AG04449 (cell line): Measurements from ENCODE around the gene ARL2.
A peak's percentile ranks its signal among the peaks of the same experiment; 100 is the strongest.
"Not testable (repeated sequence)": the region's sequence is repeated elsewhere in the genome, so short reads cannot be mapped to it uniquely, and the experiment has no call there.

Experiments used
- CTCF ChIA-PET: fragments of 350-600 bp; formaldehyde crosslinking; extraction: SDS; loops from one replicate; lab custom pipeline; 2021; ENCODE audit warnings: antibody characterized with exemption; lab: Yijun Ruan, JAX
- POLR2A ChIA-PET: fragments of 400-600, 350-600 bp; formaldehyde crosslinking; extraction: SDS; loops from one replicate; lab custom pipeline; 2020; ENCODE audit warnings: antibody characterized with exemption, inconsistent platforms; lab: Yijun Ruan, JAX
- DNase-seq: peaks from one replicate; pipeline ENCODE4 v3.0.0-alpha.2; 2010; ENCODE audit warnings: low read depth, low spot score
- H3K4me3 ChIP-seq: 2 replicates; pipeline ENCODE4 v1.5.1; 2011; ENCODE audit warnings: low read depth, mild to moderate bottlenecking, control low read depth, low read length
- CTCF ChIP-seq: IDR thresholded peaks from one replicate; pipeline ENCODE4 v1.5.1; 2011; ENCODE audit warnings: mild to moderate bottlenecking, moderate library complexity, low read length, control low read depth, inconsistent platforms; ENCODE audit not compliant: insufficient read depth; ENCODE audit errors: missing control alignments

ARL2 gene

GRCh38 chr11:65003282-65003681 lies 10.7 kb upstream of the ARL2 start:
- POLR2A ChIA-PET, result no interaction called here

GRCh38 chr11:65003968-65004367 lies 10.0 kb upstream of the ARL2 start:
- POLR2A ChIA-PET, H3K4me3 ChIP-seq, DNase-seq: not testable (repeated sequence)
- CTCF ChIA-PET, result interaction anchor here (0.9 to 14.5 kb wide), 4 partner anchors 4 to 155 kb away, joined by 3 to 179 read pairs (median 91); partner anchors contain the start of genes ARL2 and BATF2

More at GRCh38 chr11:65003282-65003681, 10.7 kb upstream of the ARL2 start:
- no peak for TF ChIP-seq CTCF
- CTCF ChIA-PET, result interaction anchor here (0.9 to 14.5 kb wide), 3 partner anchors 7 to 155 kb away, joined by 3 to 179 read pairs (median 3); partner anchors contain the start of gene ARL2
- DNase-seq, result no peak
- no peak overlapping the region for H3K4me3 ChIP-seq

GRCh38 chr11:65008016-65008415 lies 5.9 kb upstream of the ARL2 start:
- H3K4me3 ChIP-seq, result no peak overlapping the region
- DNase-seq, result no peak
- no peak for TF ChIP-seq CTCF
- CTCF ChIA-PET, result interaction anchor here (0.6 to 12.4 kb wide), 6 partner anchors 8 to 160 kb away, joined by 3 to 179 read pairs (median 4); partner anchors contain the start of genes BATF2 and SNX15
- POLR2A ChIA-PET, result no interaction called here

- no peak for DNase-seq
- no peak overlapping the region for H3K4me3 ChIP-seq
- ChIA-PET CTCF (interaction anchor here (1.0 to 12.4 kb wide), 5 partner anchors 9 to 161 kb away, joined by 3 to 179 read pairs (median 4); partner anchors contain the start of genes BATF2 and SNX15), POLR2A (no interaction called here)
- TF ChIP-seq CTCF, result no peak
These were observed 5.1 kb upstream of the ARL2 start for GRCh38 chr11:65008873-65009272.

- ChIA-PET CTCF (interaction anchor here (0.6 to 12.4 kb wide), 54 partner anchors 9 to 1169 kb away, joined by 3 to 179 read pairs (median 5); partner anchors contain the start of genes ATG2A, BATF2, CDC42BPG and EHD1), POLR2A (interaction anchor here (0.5 to 1.5 kb wide), 5 partner anchors 13 to 204 kb away, joined by 3 to 13 read pairs (median 4); partner anchors contain the start of genes SAC3D1 and SNX15)
- peak; percentile 96 for TF ChIP-seq CTCF
- peak overlapping the region; percentile 87 for H3K4me3 ChIP-seq
- DNase-seq, result peak; percentile 21
These were observed 651 bp upstream of the ARL2 start for GRCh38 chr11:65013130-65013887.

- CTCF ChIA-PET, result interaction anchor here (0.6 to 12.4 kb wide), 55 partner anchors 7 to 301 kb away, joined by 3 to 179 read pairs (median 5); partner anchors contain the start of genes ATG2A, BATF2, CDC42BPG and EHD1
- no peak for TF ChIP-seq CTCF
- peak overlapping the region; percentile 87 for H3K4me3 ChIP-seq
- DNase-seq, result no peak
- POLR2A ChIA-PET, result interaction anchor here (0.8 to 1.5 kb wide), 5 partner anchors 12 to 138 kb away, joined by 3 to 13 read pairs (median 3); partner anchors contain the start of genes SAC3D1 and SNX15
These were observed 817 bp downstream of the ARL2 start for GRCh38 chr11:65014726-65015227.
